HG02852 (cell line): Measurements from ENCODE around the gene LETM1.

ENCODE experiments used
- ATAC-seq: cut with Tn5 transposase; IDR thresholded peaks from one replicate; pipeline ENCODE4 v1.9.1; 2021; ENCODE audit warnings: mild to moderate bottlenecking, moderate library complexity; ENCODE audit not compliant: unreplicated experiment

LETM1 gene

DNA sequence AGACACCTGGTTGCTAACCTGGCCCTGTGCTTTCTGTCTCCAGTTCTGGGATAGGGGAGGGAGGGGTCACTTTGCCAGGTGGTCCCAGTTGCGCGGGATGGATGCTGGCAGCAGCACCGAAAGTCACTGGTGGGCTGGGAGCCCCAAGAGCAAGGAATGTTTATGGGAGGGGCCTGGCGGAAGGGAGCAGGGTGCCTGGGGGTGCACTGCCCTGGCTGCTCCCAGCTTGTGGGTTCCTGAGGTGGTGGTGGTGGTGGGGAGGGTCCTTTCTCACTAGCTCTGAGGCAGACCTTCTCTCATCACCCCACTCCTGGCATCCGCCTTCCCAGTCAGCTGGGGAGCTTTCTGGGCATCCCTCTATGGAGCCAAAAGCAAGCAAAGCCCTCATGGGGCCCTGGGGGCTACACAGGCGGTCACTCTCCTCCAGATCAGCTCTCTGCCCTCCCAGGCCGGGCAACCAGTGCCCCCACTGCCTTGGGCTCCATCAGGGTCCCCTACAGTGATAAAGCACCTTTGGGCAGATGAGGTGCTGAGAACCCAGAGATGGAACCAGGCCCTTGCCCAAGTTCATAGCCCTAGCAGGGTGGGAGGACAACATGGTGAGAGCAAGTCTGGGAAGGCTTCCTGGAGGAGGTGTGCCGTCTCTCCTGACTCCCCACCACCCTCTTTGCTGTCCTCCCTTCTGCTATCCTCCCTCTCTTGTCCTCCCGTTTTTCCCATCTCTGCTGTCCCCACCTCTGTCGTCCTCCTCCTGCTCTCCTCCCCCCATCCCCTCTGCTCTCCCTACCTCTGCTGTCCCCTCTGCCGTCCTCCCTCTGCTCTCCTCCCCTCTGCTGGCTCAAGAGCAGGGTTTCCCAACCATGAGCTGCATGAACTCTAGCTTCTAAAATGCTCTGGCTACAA is 46.9 kb downstream of the LETM1 start:
- no peak for ATAC-seq

DNA sequence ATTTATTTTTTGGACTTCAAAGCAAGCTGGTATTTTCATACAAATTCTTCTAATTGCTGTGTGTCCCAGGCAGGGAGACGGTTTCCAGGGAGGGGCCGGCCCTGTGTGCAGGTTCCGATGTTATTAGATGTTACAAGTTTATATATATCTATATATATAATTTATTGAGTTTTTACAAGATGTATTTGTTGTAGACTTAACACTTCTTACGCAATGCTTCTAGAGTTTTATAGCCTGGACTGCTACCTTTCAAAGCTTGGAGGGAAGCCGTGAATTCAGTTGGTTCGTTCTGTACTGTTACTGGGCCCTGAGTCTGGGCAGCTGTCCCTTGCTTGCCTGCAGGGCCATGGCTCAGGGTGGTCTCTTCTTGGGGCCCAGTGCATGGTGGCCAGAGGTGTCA is 47.6 kb downstream of the LETM1 start:
- no peak for ATAC-seq

DNA sequence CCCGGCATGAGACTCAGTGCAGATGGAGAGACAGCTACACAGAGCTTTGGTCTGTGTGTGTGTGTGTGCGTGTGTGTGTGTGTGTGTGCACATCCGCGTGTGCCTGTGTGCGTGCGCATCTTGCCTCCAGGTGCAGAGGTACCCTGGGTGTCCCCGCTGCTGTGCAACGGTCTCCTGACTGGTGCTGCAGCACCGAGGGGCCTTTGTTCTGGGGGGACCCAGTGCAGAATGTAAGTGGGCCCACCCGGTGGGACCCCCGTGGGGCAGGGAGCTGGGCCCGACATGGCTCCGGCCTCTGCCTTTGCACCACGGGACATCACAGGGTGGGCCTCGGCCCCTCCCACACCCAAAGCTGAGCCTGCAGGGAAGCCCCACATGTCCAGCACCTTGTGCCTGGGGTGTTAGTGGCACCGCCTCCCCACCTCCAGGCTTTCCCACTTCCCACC is 48.6 kb downstream of the LETM1 start:
- no peak for ATAC-seq

DNA sequence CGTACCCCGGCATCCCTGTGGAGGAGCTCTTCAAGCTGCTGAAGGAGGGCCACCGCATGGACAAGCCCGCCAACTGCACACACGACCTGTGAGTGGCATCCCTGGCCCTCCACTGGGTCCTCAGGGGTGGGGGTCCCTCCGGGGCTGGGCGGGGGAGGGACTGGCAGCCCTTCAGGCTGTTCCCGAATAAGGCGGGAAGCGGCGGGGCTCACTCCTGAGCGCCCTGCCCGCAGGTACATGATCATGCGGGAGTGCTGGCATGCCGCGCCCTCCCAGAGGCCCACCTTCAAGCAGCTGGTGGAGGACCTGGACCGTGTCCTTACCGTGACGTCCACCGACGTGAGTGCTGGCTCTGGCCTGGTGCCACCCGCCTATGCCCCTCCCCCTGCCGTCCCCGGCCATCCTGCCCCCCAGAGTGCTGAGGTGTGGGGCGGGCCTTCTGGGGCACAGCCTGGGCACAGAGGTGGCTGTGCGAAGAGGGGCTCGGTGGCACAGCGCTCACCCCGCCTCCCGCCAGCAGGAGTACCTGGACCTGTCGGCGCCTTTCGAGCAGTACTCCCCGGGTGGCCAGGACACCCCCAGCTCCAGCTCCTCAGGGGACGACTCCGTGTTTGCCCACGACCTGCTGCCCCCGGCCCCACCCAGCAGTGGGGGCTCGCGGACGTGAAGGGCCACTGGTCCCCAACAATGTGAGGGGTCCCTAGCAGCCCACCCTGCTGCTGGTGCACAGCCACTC is 49.2 kb downstream of the LETM1 start:
- ATAC-seq, result no peak

DNA sequence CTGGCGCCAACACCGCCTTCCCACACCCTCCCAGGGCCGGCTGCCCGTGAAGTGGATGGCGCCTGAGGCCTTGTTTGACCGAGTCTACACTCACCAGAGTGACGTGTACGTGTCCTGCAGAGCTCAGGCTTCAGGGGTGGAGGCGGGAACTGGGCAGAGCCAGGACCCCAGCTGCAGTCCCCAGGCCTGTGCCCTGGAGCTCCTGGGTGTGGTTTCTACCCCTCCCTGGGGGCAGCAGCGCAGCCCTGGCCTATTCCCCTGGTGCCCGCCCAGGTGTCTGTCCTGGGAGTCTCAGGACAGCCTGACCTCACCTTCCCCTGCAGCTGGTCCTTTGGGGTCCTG is 49.8 kb downstream of the LETM1 start:
- no peak for ATAC-seq

DNA sequence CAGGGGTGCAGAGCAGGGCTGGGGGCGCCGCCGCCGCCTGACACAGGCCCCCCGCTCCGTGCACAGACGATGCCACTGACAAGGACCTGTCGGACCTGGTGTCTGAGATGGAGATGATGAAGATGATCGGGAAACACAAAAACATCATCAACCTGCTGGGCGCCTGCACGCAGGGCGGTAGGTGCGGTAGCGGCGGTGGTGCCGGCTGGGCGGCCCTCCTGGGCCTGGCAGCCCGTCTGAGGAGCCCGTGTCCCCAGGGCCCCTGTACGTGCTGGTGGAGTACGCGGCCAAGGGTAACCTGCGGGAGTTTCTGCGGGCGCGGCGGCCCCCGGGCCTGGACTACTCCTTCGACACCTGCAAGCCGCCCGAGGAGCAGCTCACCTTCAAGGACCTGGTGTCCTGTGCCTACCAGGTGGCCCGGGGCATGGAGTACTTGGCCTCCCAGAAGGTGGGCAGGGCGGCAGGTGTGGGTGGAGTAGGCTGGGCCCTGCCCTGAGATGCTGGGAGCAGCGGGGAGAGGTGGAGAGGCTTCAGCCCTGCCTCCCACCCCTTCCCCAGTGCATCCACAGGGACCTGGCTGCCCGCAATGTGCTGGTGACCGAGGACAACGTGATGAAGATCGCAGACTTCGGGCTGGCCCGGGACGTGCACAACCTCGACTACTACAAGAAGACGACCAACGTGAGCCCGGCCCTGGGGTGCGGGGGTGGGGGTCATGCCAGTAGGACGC is 50.3 kb downstream of the LETM1 start:
- no peak for ATAC-seq

DNA sequence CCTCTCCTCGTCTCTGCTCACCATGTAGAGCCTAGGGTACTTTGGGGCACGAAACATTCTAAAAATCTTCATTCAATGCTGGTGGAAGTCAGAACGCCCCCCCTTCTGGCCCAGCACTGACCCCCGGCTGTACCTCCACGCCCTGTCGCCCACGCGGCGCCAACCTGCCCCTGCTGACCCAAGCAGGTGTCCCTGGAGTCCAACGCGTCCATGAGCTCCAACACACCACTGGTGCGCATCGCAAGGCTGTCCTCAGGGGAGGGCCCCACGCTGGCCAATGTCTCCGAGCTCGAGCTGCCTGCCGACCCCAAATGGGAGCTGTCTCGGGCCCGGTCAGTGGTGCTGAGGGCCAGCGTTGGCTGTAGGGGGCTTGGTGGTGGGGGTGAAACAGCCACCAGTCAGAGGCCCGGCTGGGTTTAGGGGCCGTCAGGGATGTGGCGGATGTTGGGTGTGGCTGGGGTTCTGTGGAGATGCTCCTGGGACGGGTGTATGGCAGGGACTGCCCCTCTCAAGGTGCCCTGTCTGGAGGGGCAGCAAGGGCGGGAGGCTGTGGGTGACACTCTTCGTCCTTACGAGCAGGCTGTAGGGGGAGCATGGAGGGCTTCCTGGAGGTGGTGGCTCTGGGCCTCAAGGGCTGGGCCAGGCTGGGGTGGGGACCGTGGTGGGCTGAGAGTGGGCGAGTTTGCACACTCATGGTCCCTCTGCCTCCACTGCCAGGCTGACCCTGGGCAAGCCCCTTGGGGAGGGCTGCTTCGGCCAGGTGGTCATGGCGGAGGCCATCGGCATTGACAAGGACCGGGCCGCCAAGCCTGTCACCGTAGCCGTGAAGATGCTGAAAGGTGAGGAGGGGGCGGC is 51.1 kb downstream of the LETM1 start:
- no peak for ATAC-seq

DNA sequence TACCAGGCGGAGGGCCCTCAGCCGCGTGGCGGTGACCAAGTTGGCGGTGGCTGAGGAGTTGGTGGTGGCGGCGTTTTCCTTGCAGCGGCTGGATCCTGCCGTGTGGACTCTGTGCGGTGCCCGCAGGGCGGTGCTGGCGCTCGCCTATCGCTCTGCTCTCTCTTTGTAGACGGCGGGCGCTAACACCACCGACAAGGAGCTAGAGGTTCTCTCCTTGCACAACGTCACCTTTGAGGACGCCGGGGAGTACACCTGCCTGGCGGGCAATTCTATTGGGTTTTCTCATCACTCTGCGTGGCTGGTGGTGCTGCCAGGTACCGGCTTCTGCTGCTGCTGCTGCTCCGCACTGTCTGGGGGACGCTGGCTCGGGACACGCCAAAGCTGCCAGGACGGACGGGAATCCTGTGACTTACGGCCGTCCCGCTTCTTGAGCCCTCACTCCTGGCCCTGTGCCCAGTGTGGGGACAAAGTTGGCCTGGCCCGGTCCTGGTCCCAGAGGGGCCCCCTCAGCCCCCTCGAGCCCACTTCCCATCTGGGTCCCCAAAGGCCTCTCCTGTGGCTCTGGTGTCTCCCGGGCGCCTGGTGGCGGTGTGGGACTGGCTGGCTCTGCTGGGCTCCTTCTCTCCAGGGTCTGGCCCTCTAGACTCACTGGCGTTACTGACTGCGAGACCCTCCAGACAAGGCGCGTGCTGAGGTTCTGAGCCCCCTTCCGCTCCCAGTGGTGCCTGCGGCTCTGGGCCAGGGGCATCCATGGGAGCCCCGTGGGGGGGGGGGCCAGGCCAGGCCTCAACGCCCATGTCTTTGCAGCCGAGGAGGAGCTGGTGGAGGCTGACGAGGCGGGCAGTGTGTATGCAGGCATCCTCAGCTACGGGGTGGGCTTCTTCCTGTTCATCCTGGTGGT is 52.2 kb downstream of the LETM1 start:
- no peak for ATAC-seq

DNA sequence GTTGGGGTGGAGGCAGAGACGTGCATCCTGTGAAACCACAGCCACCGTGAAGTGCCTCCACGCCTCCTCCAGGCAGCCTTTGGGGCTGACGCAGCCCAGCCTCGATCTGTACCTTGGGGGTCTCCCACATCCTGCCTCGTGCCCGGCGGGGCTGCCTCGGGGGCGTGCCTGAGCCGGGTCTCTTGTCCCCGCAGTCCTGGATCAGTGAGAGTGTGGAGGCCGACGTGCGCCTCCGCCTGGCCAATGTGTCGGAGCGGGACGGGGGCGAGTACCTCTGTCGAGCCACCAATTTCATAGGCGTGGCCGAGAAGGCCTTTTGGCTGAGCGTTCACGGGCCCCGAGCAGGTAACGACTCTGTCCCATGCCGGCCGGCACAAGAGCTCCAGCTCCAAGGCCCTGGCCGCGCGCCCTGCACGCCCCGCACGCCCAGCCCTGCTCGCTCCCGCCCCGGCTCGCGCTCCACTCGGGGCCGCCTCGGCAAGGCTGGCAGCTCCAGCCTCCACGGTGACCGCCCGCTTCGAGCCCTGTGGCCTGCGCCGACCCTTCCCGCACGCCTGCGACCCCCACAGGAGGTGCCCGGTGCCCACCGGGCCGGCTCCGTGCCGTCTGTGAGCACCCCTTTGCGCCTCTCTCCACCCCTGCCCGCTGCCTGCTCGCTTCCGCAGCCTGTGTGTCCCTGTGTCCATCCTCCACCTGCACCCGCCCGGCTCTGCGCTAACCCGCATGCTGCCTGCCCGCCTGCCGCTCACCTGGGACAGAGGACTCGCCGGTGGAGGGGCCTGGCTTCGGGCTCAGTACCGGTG is 53.0 kb downstream of the LETM1 start:
- no peak for ATAC-seq

DNA sequence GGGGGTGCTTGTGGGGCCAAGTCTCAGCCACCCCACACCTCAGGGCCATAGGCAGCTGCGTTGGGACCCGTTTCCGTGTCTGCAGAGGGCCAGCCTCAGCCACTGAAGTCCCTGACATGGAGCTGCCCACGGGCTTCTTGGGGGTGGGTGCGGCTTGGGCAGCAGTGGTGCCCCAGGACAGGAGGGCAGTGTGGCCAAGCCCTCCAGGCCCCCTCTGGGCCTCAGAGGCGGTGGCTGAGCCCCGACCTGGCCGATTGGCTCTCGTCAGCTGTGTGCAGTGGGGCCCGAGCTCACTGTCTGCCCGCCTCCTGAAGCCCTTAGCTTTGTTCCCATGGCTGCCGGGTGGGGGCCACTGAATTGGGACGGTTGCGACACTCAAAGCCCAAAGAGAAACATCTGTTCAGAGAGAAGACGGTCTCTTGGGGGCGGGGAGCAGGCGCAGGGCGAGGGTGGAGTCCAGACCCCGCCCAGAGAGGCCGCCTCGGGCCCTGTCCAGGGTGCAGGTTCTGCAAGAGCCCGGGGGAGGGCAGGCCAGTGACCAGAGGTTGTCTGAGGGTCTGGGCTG is 53.7 kb downstream of the LETM1 start:
- no peak for ATAC-seq

DNA sequence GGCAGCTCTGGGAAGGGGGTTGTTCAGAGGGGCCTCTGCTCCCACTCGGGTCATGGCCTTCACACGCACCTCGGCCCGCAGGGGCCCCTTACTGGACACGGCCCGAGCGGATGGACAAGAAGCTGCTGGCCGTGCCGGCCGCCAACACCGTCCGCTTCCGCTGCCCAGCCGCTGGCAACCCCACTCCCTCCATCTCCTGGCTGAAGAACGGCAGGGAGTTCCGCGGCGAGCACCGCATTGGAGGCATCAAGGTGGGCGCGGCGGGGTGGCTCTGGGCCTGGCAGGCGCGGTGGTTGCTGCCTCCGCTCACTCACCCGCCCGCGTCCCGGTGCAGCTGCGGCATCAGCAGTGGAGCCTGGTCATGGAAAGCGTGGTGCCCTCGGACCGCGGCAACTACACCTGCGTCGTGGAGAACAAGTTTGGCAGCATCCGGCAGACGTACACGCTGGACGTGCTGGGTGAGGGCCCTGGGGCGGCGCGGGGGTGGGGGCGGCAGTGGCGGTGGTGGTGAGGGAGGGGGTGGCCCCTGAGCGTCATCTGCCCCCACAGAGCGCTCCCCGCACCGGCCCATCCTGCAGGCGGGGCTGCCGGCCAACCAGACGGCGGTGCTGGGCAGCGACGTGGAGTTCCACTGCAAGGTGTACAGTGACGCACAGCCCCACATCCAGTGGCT is 54.5 kb downstream of the LETM1 start:
- ATAC-seq, result no peak

DNA sequence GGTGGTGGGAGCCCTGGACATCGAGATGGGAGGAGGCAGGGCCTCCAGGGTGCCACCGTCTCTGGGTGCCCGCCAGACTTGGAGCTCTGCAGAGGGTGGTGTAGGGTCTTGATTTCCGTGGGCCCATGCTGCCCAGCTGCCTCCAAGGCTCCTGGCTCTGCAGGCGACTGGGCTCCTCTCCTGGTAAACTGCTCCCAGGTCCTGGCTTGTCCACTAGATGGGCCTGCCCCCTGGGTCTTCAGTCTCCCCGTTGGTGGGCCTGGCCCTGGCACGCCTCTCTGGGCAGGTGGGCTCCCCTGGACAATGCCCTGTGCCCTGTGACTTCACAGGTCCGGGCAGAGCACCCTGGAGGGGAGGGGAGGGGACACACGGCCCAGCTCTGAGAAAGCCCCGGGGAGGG is 55.2 kb downstream of the LETM1 start:
- no peak for ATAC-seq

DNA sequence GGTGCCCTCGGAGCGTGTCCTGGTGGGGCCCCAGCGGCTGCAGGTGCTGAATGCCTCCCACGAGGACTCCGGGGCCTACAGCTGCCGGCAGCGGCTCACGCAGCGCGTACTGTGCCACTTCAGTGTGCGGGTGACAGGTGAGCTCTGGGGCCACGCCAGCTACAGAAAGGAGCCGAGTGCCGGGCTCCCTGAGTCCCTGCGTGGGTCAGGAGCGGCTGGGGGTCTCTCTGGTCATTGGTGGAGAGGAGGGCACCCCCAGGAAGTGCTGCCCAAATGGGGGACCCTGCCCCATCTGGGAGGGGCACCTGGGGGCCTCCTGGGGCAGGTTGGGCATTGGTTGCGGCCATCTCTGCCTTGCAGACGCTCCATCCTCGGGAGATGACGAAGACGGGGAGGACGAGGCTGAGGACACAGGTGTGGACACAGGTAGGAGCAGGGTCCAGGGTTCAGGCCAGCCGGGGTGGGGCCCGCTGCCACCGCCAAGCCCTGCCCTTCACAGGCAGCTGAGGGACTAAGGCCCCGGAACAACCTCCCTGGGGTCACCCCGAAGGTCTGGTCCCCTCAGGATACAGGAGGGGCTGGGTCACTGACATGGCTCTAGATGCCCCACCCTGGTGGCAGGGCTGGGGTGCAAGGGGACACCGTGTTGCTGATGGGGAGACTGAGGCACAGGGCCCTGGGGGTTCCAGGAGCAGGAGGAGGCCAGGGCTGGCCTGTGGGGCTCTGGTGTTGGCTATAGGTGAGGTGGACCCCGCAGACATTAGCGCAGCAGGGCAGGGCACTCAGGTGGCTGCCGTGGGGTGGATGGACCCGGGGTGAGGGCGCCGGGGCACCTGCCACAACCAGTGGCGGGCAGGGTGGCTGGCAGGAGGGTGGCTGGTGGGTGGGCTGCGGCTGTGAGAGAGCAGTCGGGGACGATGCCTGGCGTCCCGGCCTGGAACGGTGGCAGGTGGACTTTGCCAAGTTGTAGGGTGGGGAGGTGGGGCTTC is 56.3 kb downstream of the LETM1 start:
- ATAC-seq, result no peak

DNA sequence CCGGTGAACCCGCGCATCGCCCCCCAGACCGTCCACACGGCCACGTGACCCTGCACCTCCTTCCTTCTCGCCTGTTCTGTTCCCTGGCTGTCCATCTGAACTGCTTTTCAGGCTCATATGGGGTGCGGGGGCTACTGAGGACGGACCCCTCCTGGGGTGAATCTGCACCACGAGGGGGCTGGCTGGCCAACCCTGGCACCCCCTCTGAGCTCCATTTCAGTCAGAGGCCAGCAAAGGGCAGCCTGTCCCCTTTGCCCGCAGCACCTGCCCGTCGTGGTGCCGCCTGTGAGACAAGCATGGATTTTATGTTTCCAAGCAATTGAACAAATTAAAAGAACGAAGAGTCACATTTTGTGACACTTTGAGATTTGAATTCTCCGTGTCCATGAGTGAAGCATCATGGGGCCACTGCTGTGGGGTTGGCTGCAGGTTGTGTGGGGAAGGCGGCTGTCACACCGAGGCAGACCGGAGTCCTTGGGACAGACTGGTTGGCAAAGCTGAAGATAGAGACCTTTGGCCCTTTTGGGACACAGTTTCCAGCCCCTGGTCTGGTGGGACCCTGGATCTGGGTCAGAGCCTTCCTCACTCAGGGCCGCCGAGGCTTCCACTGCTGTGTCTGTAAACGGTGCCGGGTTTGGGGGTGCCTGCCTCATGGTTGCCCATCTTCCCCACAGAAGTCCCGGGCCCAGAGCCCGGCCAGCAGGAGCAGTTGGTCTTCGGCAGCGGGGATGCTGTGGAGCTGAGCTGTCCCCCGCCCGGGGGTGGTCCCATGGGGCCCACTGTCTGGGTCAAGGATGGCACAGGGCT is 57.2 kb downstream of the LETM1 start:
- no peak for ATAC-seq

DNA sequence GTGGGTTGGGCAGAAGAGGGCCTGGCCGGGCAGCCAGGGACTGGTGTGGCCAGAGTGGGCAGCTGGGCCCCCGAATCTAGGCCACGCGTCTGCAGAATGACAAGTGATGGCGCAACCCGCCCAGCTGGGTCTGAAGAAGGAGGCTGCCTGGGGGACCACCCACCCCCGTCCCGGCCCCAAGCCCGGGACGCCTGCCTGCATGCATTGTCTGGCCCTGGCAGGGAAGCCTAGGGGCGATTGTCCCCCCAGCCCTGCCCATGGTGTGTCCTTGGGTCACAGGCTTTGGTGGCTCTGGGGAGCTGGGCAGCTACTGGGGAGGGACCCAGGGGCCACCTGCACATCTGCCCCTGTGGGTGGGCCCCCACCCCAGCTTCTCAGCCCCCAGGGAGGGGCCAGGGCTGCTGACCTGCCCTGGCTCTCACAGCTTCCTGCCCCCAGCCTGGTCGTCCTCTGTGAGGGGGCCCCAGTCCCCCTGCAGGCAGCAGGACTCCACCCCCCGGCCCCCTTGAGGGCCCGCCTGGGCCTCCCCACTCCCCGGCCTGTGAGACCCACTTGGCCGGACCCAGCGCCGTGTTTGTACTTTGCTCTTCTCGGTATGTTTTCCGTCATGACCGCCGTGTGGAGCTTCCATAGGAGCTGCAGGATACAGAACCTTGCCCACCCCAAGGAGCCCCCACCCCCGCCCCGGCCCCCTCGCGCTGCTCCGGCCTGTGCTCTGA is 57.9 kb downstream of the LETM1 start:
- ATAC-seq, result no peak
